A673 (cell line): ENCODE results near the gene LILRB3.

Source experiments
- EZH2 ChIP-seq: fragments of 200-600 bp; sonication (generic); IDR thresholded peaks from 2 replicates; pipeline ENCODE4 v1.6.1; 2017; ENCODE audit warnings: borderline replicate concordance, low read depth, mild to moderate bottlenecking, mixed read lengths, antibody characterized with exemption, low read length; ENCODE audit not compliant: poor library complexity, severe bottlenecking
- TF ChIP-seq, protein P1 (sequence below): fragments of 300-800, 200-600 bp; sonication (generic); conservative IDR thresholded peaks from 2 replicates; pipeline ENCODE4 v1.5.1; 2017; ENCODE audit warnings: low read depth, mild to moderate bottlenecking, antibody characterized with exemption, low read length, moderate library complexity, mixed read lengths

DNA sequence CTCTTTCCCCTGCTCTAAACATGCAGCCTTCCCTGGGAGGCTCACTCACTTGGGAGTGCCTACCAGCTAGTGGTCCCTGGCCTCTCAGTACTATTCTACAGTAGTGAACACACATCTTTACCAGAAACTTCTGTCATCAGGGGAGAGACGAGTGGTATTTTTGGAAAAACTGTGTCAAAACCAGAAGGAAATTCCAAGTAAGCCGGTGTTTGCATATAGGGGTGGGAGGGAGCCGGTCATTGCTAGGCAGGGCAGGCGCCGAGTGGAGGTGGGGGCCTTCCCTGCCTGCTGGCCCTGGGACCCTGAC is 15.2 kb downstream of the LILRB3 start:
- TF ChIP-seq, protein P1, sequence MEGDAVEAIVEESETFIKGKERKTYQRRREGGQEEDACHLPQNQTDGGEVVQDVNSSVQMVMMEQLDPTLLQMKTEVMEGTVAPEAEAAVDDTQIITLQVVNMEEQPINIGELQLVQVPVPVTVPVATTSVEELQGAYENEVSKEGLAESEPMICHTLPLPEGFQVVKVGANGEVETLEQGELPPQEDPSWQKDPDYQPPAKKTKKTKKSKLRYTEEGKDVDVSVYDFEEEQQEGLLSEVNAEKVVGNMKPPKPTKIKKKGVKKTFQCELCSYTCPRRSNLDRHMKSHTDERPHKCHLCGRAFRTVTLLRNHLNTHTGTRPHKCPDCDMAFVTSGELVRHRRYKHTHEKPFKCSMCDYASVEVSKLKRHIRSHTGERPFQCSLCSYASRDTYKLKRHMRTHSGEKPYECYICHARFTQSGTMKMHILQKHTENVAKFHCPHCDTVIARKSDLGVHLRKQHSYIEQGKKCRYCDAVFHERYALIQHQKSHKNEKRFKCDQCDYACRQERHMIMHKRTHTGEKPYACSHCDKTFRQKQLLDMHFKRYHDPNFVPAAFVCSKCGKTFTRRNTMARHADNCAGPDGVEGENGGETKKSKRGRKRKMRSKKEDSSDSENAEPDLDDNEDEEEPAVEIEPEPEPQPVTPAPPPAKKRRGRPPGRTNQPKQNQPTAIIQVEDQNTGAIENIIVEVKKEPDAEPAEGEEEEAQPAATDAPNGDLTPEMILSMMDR: no peak
- TF ChIP-seq EZH2: no peak
